HG03354 (cell line): ENCODE data around the gene PKM.

Experiments used
- ATAC-seq: cut with Tn5 transposase; IDR thresholded peaks from one replicate; pipeline ENCODE4 v1.9.1; 2021; ENCODE audit warnings: mild to moderate bottlenecking; ENCODE audit not compliant: unreplicated experiment, poor library complexity, severe bottlenecking

Gene PKM

DNA sequence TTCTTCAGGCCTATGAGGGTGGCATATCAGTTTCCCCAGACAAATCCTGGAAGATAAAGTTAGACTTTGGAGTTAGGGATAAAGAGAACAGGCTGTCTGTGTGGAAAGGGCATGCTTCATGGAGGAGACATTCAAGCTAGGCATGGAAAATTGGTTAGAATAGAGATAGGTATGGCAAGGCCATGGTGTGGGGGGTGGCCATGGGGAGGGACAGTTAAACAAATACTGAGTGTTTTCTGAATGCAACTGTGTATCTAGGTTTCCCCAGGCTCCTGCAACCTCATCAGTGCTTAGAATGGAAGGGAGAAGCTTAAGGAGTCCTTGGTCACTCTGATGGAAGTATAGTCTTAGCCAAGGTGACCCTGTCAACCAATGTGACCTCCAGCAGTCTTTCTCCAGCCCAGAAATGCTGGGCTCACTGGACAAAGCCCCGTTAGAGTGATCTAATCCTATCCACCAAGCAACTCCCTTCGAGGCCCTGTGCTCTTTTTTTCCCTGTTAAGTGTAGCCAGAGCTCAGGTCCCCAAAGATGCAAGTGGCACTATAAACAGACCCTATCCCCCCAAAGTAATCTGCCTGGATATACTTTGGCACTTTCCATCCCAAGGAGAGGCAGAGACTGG is 5.5 kb upstream of the PKM start:
- no peak for ATAC-seq

GRCh38 chr15:72235298-72235697 is 4.3 kb upstream of the PKM start:
- ATAC-seq = no peak

- ATAC-seq = no peak
Observed at GRCh38 chr15:72233769-72234168, 2.8 kb upstream of the PKM start.

- ATAC-seq = no peak
Observed at GRCh38 chr15:72231833-72232478, 966 bp upstream of the PKM start.

GRCh38 chr15:72230197-72231065 is 559 bp downstream of the PKM start:
- ATAC-seq = no peak

- no peak for ATAC-seq
Observed at GRCh38 chr15:72229947-72230196, 1.1 kb downstream of the PKM start.

- no peak for ATAC-seq
Observed at GRCh38 chr15:72229076-72229946, 1.7 kb downstream of the PKM start.

DNA sequence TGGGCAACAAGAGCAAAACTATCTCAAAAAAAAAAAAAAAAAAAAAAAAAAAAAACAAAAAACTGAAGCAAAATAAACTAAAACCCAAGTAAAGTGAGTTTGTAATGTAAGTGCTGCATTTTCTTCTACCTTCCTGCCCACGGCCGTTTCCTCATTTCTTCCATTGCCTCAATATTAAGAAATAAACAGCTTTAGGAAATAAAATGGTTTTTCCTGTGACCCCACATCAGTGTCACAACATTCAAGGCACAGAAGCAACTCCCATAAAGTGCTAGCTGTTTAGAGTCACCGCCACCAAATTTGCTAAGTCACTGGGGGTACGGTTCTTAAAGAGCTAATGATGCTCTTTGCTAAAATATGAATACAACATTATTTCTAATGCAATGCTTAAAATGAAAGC is 3.3 kb downstream of the PKM start:
- no peak for ATAC-seq

- no peak for ATAC-seq
Observed at GRCh38 chr15:72227192-72227586, 3.8 kb downstream of the PKM start.

DNA sequence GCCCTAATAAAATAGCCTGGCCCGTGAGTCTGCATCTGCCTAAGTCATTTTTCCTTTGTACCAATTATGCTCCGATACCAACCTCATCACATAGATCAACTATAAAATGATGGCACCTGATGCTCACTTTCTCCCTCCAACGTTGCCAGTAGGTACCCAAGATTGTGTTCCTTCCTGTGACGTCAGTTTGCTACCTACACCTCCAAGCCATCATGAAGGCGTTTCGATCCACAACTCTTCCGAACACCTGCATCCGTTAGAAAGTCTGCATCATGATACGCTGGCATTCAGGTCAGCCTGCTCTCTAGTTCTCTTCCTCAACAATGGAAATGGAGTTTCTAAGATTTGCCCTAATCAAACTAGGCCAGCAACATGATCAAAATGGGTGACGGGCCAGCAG is 7.7 kb downstream of the PKM start:
- ATAC-seq = no peak

DNA sequence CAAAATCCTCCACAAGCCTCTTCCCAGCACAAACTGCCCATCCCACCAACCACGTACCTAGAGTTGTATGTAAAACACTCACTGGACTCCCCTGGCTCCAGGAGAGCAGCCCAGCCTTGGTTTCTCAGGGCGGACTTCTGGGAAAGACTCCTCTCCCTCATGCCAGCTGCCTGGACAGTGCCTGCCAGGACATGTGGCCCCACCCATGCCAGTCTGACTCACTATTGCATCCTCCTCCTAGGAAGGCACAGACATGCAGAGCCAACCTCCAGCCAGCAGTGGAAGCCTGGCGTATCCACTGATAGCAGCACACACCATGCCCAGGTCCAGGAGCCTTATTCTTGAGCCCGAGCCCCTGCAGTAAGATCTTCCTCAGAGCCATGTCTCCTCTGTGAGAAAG is 8.6 kb downstream of the PKM start:
- ATAC-seq = no peak

- ATAC-seq = no peak
Observed at GRCh38 chr15:72220687-72221086, 10.3 kb downstream of the PKM start.

GRCh38 chr15:72217216-72217615 is 13.8 kb downstream of the PKM start:
- ATAC-seq = no peak

- no peak for ATAC-seq
Observed at GRCh38 chr15:72216079-72216478, 14.9 kb downstream of the PKM start.

GRCh38 chr15:72207558-72208085 is 23.4 kb downstream of the PKM start:
- no peak for ATAC-seq

DNA sequence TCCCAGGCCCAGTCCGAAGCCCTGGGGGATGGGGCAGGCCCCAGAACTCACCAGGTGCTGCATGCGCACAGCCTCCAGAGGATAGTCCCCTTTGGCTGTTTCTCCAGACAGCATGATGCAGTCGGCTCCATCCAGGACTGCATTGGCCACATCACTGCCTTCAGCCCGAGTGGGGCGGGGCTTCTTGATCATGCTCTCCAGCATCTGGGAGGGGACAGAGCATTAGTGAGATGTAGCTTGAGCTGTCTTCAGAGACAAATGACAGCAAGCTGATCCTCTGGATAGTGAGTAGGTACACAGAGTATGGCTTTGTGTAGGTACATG is 24.4 kb downstream of the PKM start:
- no peak for ATAC-seq

- ATAC-seq = no peak
Observed at GRCh38 chr15:72205896-72206676, 24.9 kb downstream of the PKM start.

GRCh38 chr15:72205273-72205672 is 25.7 kb downstream of the PKM start:
- ATAC-seq = no peak

- no peak for ATAC-seq
Observed at GRCh38 chr15:72203507-72203837, 27.5 kb downstream of the PKM start.
